NOMO-1 (cell line): ENCODE data around the gene HASPIN.
A peak's percentile ranks its signal among the peaks of the same experiment; 100 is the strongest.

Experiments
- DNase-seq, 2 experiments: peaks; one replicate each; lab custom pipeline; 2025; ENCODE audit not compliant: unreplicated experiment in 2 of 2; lab: John Stamatoyannopoulos, UW

HASPIN gene

DNA sequence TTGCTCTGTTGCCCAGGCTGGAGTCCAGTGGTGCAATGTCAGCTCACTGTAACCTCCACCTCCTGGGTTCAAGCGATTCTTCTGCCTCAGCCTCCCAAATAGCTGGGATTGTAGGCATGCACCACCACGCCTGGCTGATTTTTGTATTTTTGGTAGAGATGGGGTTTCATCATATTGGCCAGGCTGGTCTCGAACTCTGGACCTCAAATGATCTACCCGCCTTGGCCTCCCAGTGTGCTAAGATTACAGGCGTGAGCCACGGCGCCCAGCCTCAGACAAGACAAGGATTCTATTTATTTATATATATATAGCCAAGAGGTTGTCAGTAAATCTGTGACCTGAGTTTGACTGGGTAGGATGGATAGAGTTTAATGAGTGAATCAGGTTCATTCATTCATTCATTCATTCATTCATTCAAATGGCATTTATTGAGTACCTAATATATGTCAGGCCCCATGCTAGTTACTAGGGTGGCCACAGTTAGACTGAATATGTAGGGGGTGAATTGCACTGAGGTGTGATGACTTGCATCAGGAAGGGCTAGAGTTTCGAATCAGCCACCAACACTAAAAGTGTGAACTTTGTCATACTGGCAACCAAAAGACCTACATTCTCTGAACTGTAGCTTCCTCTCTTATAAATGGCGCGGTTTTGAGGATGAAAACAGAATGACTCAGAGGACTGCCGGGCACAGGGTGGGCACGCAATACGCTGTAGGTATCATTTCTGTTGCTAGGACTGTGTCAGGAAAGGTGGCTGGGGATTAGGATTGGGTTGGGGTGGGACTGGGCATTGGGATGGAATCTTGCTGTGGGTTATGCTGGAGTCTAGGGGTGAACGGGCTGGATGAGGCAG, 39.4 kb downstream of the HASPIN start:
- peak; percentile 60 to 79 for DNase-seq

DNA sequence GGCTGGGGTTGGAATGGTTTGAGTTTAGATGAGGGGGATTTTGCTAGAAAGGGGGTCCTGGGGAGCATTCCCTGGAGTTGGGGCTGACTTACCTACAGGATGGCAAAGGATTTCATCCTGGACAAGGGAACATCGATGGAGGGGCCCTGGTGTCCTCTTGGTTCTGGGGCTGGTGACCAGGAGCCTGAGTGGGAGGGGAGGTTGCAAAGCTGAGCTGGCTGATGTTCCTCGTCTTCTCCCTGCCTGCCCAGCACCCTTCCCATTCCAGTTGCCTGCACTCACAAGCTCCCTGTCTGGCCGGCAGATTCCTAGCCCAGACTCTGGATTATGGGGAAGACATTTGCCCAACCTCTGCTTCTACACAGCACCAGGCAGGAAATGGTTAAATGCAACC, 40.1 kb downstream of the HASPIN start:
- DNase-seq = no peak

DNA sequence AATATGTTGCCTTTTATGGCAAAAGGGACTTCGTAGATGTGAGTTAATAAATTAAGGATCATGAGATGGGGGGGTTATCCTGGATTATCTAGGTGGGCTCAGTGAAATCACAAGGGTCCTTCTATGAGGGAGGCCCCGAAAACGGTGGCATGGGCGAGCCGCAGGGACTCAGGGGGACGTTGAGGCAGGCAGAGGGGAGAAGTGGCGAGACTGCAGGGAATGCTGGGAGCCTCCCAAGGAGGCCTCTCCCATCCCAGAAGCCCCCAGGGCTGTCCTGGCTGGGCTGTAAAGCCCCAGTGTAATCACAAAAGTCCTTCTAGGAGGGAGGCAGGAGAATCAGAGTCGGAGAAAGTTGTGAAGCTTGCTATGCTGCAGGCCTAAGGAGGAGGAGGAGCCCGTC, 42.3 kb downstream of the HASPIN start:
- DNase-seq = no peak

DNA sequence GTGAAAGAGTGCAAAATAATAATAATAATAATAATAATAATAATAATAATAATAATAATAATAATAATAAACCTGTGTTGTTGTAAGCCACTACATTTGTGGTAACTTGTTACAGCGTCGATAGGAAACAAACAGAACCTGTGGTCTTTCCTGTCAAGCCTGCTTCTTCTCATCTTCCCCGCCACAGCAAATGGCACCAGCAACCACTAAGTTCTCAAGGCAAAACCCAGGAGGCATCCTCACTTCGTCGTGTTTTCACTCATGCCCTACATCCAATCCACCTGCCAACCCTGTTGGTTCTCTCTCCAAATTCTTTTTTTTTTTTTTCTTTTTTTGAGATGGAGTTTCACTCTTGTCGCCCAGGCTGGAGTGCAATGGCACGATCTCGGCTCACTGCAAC, 43.1 kb downstream of the HASPIN start:
- no peak for DNase-seq

DNA sequence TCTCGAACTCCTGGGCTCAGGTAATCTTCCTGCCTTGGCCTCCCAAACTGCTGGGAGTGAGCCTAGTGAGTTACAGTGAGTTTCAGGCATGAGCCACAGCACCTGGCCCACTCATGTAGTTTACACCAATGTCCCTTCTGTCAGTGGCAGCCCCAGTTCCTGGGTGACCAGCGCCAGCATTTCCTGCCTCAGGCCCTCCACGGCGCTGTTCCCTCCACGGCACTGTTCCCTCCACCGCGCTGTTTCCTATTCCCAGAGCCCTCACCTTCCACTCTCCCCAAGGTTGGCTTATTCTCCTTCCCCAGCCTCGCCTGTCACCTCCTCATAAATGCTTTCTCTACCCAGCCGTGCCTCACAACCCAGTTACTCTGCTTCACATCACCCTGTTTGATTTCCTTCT, 44.6 kb downstream of the HASPIN start:
- DNase-seq = no peak

DNA sequence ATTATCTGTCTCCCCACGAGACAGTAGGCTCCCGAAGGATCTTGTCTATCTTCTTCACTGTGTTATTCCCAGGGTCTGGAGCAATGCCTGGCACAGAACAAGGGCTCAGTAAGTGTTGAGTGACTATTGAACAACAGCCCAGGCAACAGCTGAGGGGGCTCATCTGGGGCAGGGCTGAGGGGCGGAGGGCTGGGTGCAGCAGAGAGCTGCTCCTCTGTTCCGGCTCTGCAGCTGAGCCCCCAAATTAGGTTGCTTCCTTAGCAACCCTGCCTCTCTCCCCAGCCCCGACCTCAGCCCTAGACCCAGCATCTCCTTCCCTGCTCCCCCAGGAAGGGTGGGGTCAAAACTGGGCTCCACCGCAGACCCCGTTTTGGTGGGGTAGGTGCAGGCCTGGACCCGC, 45.1 kb downstream of the HASPIN start:
- no peak for DNase-seq

DNA sequence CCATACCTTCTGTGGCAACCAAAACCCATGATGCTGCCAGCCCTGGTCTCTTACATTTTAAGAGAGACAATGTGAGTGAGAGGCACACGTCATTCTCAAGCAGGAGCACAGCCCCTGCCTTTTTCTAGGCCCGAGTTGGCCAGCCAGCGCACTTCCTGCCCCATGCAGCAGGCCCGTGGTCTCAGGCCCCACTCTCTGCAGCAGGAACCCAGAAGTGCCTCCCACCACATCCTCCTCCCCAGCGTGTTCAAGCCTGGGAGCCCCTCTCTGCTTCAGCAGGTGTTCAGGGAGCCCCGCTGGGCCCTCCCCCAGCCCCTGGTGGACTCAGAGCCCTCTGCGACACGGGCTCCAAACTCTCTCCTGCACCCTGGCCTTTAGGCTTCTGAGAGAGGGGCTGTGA, 46.8 kb downstream of the HASPIN start:
- no peak for DNase-seq

DNA sequence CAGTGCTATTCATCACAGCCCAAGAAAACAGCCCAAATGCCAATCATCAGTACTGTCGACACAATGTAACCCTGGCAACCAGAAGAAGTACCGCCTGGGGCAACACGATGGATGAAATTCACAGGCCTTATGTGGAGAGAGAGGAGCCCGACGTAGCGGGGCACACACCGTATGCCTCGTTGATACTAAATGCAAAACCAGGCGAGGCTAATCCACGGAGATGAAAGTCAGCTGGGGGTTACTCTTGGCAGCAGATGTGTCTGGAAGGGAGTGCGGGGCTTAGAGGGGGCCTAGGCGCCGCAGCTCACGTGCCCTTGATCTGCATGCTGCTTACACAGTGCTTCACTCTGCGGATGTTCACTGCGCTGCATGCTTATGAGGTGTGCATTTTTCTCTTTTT, 47.4 kb downstream of the HASPIN start:
- no peak for DNase-seq

DNA sequence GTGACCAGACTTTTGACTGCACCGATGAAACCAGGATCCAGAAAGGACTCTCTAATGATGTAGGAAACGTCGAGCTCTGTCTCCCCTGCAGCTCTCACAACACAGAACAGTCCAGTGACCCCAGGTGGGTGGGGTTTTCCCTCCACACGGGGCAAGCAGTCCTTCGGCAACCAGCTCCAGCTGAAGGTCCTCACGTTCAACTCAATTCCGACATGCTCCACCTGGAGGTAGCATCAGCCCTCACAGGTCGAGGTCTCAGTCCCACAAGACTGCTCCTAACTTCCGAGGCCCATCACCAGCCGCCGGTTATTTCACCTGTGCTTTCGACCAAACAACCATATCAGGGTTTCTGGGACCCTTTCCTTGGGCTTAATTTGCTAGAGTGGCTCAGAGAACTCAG, 49.1 kb downstream of the HASPIN start:
- DNase-seq = no peak

DNA sequence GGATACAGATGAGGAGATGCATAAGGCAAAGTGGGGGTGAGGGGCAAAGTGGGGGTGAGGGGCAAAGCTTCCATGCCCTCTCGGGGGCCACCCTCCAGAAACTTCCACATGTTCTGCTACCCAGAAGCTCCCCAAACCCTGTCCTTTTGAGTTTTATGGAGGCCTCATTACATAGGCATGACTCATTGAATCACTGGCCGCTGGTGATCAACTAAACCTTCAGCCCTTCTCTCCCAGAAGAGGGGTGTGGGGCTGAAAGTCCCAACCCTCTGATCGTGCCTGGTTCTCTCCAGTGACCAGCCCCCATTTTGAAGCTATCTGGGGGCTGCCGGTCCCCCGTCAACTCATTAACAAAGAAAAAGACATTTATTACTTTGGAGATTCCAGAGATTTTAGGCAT, 49.8 kb downstream of the HASPIN start:
- DNase-seq = no peak

DNA sequence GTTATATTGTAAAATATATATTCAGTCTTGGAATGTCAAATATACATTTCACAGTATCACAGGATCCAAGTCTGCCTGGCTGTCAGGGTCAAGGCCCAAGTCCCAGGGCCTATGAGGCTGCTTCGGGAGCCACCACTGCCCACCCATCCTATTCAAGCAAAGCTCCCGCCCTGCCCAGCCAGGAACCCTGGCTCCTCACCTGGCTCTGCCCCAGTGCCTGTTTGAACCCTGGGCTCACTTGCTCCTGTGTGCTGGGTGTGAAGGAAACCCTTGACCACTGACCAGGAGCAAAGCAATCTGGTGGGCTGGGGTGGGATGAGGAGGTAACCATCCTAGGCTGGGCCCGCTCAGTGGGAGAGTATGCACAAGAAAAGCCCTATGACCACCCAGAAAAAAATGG, 50.3 kb downstream of the HASPIN start:
- DNase-seq = no peak
